Fibroblast of skin of right biceps (primary cell): ENCODE measurements around the gene CTDSPL.

Experiments used
- DNase-seq: peaks from one replicate; pipeline ENCODE4 v3.0.0-alpha.2; 2013

Gene CTDSPL

DNA sequence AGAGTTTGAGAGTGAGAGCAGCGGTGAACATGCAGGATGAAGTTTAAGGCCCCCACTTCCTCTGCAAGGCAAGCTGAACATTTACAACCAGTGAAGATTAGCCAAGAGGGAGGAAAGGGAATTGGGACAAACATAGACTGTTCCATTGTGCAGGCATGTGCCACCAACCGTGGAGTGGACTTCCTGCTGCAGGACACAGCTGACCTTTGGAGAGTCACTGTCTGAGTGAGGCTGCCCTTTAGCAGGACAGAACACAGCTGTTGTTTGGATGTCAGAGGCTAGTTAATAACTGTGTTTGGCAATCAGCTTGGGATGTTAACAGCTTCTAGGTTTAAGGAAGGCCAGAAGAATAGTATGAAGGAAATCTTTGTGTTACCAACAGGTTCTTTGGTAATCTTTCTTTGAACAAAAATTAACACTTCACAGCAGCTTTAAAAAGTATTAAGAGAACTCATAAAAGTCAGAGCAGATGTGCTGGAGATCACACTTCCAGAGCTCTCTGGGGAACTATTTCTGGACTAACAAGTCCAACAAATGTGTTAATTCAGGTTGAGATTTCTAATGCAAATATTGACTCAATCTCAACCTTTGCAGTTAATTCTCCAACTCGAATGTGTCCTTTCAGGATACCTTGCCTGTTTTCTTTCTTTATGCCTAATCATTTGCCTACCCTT, 31.4 kb downstream of the CTDSPL start:
- DNase-seq, result no peak

DNA sequence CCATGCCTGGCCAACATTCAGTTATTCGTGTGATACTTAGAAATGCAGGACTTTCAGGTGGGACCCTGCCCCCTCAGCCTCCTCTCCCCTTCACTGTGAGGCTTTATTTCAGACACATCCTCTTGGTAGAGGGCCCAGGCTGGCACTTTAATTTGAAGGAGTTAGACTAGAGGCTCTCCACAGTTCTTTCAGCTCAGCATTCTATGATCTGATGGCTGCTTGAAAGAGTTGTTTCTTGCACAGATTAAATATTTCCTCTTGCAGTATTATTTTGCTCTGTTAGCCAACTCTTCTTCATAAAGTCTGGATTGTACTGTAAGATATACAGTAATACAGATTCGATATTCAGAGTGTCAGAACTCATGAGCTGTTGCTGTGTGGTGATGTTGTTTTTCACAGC, 35.1 kb downstream of the CTDSPL start:
- DNase-seq, result no peak

DNA sequence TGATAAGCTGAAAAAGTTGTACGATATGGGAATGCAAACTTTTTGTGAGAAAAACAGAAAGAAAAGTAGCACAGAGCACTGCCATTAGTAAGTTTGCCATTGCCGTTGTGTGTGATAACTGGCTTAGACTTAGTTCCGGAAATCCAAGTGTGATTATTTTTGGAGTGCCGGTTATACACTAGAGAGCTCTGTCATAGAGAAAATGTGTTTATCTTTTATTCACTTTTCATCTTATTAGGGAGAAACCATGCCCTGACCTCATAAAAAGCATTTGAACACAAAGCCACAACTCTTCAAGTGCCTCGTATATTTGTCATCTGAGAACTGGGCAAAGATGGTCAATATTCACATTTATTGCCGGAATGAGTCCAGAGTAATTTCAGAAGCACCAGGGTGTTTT, 36.1 kb downstream of the CTDSPL start:
- DNase-seq, result no peak

DNA sequence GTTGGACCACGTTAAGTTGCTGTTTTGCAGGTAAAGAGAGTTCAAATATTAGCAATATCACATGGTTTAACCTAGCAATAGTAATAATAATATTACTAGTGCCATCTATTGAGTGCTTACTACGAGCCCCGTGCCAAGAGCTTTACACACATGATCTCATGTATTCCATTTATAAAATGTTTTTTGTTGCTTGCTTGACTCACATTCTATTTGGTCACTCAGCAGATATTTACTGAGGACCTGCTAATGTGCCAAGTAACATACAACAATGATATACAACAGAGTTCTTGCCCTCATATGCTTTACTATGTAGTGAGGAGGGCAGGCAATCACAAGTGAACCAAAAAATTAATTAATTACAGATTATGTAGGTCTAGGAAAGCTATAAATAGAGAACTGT, 36.7 kb downstream of the CTDSPL start:
- no peak for DNase-seq

DNA sequence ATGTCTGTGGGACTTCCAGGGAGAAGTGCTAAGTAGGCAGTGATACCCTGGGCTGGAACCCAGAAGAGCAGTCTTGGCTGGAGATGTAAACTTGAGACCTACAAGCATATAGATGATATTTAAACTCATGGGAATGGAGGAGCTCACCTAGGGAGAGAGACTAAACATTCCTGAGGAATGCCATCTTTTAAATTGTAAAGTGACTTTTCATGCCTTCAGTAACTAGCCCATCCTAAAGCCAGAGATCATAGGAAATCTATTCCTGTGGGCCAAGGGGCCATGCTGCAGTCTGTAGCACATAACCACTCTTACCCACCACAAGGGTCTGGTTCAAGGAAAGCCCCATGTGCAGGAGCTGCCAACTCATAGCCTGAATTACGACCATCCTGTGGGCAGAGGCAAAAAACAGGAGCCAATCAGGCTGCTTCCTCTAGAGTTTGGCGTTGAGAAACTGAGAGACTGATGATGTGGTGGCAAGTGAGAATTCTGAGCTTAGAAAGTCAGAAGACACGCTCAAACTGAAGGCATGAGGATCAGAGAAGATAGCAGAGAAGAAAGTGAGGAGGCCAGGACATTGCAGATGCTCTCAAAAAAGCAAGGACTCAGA, 37.5 kb downstream of the CTDSPL start:
- no peak for DNase-seq

DNA sequence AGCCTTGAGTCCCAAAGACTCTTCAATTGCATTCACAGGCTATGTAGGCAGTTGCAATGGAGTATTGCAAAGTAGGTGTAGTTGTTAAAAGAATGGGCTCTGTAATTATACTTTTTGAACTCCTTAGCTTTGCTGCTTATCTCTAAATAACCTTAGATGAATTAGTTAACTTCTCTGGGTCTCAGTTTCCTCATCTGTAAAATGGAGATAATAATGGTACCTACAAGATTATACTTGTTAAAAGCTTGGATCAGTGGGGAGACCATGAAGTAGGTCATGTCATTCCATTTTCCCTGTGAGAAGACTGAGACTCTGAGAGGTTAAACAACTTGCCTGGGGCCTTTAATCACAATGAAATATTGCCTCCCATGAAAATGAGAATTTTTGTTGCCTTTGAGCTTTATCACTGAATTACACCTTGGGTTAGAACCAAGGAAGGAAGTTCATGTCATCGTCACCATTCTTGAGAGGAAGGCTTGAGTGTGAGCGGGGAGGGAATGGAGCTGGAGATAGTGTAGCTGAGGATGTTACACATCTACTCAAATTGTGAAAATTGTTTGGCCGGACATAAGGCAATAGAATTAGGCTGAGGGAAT, 38.1 kb downstream of the CTDSPL start:
- DNase-seq, result no peak

DNA sequence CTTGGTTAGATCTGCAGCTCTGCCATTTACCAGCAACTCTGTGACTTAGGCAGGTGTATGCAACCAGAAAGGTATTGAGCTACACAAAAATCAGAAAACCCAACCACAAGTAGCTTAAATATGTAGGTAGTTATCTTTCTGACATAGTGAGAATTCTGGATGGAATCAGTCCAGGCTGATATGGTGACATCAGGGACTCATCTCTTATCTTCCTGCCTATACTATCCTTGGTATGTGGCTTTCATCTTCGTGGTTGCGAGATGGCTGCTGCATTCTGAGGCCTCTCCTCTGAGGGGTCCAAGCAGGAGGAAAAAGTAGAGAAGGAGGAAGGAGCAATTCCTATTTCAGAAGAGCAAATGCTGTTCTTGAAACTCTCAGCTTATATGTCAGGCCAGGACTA, 40.0 kb downstream of the CTDSPL start:
- no peak for DNase-seq

DNA sequence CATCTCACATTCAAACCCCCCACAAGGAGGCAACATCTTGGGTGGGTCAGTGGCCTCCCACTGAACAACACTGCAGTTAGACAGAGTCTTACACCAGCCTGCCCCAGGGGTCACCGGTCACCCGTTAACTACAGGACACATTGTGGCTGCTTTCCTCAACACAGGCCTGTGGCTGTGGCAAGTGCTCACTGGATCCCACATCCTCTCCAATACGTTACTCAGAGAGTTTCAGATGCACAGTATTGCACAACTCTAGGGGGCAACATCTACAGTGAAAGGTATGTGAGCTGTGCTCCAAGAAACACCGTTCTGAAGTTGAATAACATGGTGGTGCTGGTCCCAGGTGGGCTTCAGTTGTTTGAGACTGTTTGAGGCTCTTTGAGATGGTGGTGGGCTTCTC, 41.0 kb downstream of the CTDSPL start:
- DNase-seq, result no peak

DNA sequence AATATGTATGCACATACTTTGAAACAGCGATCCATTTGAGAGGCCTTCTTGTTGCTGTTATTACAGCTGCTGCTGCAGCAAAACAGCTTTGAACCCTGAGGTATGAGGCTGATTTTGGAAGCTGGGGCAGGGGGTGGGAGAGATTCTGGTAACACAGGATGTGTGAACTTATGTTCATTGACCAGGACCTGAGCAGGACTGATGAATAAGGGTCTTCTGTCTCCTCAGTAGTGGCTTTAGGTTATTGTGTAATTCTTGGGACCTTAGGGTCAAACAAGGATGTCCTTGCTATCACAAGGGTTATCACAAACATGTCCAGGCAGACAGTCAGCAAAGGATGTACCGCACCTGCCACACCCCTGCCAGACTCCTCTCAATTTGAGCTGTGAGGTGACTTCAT, 41.6 kb downstream of the CTDSPL start:
- DNase-seq, result no peak

DNA sequence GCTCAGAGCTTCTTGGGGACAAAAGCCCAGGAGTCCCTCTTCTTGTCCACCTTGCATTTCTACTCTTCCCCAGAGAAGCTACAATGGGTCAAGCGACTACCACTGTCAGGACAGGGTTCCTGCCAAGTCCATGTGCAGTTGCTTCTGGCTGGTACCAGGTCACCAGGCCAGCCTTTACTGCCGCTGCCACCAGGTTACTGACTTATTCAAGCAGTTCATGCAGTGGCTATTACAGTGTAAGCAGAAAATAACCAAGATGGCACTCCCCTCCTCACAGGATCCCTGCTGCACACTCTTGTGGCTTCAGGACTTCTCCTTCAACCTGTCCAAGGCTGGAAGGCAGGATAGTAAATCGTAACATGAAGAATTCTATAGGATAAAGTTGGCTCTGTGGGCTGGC, 42.1 kb downstream of the CTDSPL start:
- DNase-seq, result no peak

DNA sequence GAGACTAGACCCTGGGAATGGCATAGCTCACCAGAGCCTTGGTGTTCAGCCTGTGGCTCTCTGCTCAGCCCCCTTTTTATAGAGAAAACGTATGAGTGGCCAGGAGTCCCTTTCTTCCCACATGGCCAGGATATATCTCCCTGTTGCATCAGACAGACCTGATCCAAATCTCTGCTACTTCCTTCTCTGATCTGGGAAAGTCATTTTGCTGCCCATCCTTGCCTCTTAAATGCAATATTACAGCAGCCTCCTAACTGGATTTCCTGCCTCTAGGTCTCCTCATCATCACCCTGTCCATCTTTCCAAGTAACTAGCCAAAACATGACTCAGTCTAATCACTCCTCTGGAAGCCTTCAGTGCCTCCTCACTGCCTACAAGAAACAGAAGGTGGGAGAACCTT, 42.9 kb downstream of the CTDSPL start:
- DNase-seq, result peak; percentile 53

DNA sequence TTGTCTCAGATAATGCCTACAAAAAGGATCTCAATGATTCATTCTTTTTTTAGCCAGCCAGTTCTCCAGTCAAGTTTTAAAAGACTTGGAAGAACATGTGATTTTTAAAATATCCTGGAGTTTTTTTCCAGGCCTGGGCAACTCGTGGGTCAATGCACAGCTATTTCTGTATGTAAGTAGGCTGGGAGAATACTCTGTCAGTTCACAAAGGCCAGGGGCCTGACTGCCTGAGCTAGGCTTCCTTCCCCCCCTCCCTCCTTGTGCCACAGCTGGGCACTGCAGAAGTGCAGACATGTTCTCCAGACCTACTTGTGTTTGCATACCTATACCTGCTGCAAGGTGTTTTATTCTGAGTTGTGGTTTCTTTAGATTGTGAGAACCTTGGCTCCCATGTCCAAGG, 43.7 kb downstream of the CTDSPL start:
- DNase-seq, result no peak

DNA sequence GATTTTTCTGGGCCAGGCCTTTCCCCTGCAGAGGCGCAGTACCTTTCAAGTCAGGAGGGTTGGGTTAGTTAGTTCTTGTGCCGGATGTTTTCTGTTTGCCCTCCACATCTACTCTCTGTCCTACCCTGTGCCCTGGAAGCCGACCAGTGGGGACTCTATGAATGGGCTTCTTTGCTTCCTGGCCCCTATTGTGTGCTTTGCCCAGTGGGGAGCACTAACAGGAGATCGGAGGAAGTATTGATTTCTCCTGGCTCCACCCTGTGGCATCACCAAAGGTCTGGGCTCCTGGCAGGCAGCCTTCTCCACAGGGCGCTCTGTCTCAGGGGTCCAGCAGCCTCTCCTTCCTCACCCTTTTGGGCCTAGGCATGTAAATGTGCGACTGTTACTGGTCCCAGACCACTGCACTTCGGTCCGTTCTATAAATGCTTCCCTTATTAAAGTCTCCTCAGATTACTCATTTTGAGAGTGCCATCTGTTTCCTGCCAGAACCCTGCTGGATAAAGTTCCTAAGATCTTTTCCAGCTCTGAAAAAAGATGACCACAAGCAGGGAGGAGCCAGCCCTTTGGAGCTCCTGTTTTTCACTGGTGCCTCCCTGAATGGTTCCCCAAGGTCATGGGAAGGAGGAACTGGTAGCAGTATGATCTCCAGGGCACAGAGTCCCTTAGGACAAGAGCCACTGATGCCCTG, 44.5 kb downstream of the CTDSPL start:
- DNase-seq, result peak; percentile 48

DNA sequence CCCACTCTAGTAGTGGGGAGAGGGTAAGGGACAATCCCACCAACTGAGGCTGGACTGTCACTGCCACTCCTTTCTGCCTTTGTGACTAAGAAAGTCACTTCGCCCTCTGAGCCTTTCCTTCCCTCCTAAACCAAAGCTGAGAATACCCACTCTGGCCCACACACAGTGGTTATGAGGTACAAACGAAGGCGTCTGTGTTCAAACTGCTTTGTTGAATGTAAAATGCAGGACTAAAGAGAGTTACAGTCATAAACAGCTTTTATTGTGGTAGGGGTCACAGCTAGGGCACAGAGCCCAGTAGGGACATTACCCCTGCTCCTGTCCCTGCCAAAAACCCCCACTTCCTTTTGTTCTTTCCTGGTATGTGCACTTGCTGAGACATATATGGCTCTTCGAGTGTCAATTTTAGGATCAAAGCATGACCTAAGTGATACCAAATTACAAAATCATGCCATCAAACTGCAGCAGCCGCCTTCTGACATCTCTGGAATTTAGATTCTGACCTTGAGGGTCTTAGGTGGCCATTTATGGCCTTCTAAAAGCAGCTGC, 45.1 kb downstream of the CTDSPL start:
- DNase-seq, result no peak

DNA sequence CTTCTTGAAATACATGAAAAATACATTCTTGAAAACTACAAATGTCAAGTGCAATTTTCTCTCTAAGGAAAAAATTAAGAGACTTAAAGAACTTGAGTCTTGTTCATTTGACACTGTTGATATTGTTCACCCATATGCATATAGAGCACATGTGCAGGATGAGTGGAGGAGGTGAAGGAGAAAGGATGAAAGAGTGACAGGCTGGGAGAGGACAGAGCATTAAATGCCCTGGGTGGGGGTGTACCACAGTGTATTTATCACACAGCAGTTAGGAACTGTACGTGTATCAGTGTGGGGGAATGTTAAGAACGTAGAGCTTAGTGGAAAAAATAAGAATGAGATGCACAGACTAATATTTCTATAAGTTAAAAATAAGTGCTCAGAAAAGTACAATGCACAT, 45.7 kb downstream of the CTDSPL start:
- DNase-seq, result no peak

DNA sequence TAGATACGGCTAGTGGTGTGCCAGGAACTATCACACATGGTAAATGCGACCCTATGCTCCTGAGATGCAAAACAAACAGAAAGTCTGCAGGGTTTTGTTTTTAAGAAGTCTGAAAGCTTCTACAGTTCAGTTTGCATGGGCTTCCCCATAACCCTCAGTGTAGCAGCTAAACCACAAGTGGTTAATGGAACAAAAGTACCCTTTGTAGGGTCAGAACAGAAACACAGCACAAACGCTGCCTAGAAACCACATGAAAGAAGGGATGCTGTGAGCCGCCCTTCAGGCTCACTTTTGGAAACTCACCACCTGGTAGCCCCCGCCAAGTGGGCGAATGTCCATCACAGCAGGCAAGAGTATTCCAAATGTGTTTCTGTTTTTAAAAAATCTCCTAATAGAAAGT, 46.2 kb downstream of the CTDSPL start:
- DNase-seq, result no peak

DNA sequence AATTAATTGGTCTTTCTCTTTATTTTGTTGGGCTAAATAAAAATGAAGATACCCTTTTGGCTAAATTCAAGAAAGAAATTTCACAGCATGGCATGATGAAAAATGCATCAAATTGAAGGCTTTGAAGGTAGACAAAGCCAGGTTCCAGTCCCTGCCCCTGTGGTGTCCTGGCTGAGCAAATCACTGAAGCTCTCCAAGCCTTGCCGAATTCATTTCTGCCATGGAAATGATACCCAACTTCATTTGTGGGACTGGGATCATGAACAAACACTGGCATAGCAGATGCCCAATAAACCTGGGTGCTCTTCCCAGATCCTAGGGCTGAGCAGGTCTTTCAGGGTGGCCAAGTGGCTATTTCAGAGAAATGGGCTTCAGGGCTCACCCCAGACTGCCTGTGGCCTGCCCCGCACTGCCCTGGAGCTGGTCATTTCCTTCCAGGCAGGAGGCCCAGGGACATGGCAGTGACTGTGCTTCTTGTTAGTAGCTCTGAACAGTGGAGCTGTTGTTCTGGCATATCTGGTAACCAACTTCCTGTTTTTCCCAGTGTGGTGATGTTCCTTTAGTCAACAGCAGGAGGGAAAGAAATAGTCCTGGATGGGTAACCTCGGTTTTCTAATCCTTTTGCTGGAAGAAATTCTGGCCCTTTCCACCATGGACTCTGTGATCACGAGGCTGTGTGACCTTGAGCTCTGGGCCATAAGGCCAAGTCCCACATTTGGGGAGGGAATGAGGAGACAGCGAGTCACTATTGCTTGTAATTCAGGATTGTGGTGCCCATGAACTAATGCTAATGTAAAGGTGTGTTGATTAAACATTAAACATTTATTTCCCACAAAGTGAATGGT, 47.6 kb downstream of the CTDSPL start:
- no peak for DNase-seq

DNA sequence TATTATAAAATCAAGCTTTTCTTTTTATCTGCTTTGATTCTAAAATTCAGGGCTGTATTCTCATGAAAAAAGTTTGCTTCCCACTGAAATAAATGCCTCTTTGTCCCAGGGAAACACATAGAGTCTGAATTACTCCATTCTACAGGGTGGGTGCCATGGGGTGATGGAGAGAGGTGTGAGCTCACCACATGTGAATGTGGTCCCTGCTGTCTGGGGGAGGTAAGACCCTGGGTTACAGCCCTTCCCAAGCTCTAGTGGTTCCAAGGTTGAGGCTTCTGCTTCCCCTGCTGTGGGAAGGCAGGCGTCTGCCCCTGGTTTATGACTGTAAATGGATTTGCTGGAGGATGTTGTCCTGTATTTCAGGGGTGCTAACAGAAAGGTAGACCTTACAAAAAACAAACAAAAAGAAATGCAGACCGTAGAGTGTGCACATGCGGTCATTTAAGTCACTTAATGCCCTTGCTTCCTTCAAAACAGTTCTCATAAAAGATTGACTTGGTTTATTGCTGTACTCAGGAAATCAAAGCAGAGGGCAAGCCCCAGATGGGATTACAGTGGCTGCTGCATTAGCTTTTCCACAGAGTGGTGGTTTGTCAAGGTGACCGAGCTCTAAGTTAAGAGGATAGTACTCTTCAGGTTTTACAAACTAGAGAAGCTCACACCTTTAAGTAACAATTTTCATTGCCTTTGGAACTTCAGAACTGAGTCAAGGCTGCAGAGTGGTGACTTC, 49.2 kb downstream of the CTDSPL start:
- DNase-seq, result no peak

DNA sequence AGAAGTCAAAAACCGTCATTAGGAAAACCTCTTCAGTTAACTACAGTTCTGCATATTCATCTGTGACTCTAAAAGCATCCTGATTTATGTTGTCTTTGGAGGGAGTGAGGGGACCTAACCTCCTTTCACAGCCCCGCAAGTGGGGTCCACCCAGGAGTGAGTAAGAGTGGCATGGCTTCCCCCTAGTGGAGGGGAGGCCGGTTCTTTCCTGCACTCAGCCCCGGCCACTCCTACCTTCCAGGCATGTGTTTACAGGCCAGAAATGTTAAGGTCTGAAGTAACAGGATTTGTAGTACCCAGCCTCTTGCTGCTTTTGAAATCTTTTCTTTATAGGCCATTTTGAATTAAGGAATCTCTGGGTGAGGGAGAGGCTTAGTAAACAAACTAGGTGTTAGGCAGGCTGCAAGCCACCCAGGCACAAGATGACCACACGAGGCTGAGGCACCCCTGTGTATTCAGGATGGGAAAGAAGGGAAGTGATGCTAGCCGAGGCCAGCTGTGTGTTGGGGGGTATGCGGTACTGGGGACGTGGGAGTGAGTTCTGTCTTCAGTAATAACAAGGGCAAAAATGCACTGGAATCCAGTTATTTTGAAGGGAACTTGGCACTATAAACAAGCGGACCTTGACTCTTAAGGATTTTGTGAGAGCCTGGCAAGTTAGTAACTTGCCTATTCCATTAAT, 50.5 kb downstream of the CTDSPL start:
- no peak for DNase-seq

DNA sequence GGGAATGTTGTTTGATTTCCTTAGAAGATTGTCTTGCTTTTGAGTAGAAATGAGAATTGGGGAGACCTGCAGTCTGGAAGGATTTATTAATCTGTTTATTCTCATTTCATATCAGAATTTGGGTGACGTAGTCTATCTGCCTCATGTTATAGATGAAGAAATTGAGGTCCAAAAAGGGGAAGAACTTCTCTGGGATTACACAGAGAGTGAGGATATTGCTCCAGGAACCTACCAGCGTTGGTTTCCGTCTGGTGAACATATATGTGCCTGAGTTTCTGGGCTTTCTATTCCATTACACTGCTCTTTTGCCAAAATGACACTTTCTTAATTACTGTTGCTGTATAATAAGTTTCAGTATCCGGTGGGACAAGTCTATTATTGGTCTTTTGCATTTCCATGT, 51.8 kb downstream of the CTDSPL start:
- DNase-seq, result no peak

DNA sequence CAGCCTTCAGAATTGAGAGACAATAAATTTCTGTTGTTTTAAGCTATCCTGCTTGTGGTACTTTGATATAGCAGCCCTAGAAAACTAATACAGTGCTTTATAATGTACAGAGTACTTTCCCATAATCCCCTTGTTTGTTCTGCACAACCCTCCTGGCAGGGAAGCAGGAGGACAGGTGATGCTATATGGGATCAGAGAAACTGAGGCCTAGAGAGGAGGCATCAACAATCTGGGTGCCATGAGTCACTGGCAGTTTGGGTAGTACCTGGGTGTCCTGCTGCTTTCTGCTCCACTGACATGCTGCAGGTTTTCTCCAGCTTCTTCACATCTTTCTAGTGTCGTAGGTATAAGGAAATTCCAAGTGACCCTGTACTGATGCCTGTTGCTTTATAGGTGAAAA, 55.0 kb downstream of the CTDSPL start:
- no peak for DNase-seq

DNA sequence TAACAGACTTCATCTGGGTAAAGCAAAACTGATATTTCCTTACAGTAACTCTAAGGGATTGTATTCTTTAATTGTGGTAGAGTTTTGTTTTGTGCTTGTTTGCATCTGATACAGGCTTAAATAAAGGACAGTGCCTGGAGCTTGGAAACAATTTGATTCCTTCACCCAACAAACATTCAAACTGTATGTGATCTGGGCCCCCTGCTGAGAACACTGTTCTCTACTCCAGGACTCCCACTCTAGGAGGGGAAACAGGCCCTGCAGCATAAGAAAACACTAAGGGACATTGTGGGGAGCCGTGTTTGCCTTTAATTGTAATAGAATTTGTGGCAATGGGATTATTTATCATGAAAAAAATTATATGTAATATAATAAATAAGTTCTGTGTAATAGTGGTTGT, 56.9 kb downstream of the CTDSPL start:
- DNase-seq, result no peak
